ENCODE results near the gene SLC24A1.
A peak's percentile ranks its signal among the peaks of the same experiment; 100 is the strongest.
"Not testable (repeated sequence)": the region's sequence is repeated elsewhere in the genome, so short reads cannot be mapped to it uniquely, and the experiment has no call there.

The SLC24A1 gene

DNA sequence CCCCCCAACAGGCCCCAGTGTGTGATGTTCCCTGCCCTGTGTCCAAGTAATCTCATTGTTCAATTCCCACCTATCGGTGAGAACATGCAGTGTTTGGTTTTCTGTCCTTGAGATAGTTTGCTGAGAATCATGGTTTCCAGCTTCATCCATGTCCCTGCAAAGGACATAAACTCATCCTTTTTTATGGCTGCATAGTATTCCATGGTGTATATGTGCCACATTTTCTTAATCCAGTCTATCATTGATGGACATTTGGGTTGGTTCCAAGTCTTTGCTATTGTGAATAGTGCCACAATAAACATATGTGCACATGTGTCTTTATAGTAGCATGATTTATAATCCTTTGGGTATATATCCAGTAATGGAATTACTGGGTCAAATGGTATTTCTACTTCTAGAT is 5.9 kb upstream of the SLC24A1 start:
- FAIRE-seq; DNase-seq (ENCODE audit: extremely low spot score, insufficient read length, low read depth): not testable (repeated sequence)

DNA sequence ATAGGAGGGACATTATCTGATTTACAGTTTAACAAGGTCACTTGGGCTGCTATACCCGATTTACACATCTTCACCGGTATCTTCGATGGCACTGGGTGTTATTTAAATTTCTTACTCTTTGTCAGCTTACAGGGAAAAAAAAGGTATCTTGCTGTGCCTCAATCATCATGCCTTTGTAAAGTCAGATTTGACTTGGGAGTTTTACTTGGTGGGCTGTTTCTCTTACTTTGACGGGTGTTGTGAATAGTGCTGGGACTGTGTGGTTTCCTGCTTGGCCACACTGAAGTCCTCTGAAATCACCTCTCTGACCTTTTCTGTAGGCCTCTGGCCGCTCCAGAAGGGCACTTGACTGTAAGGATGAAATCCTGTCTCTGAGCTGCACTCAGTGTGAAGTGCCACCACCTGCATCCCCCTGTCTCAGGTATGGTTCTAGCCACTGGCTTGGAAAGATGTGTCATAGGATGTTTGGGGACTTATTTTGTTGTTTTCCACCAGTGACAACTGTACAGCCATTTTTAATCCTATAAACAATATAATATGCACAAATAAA is 3.1 kb upstream of the SLC24A1 start:
- DNase-seq (ENCODE audit: extremely low spot score, insufficient read length, low read depth) (no peak), FAIRE-seq (no peak)

DNA sequence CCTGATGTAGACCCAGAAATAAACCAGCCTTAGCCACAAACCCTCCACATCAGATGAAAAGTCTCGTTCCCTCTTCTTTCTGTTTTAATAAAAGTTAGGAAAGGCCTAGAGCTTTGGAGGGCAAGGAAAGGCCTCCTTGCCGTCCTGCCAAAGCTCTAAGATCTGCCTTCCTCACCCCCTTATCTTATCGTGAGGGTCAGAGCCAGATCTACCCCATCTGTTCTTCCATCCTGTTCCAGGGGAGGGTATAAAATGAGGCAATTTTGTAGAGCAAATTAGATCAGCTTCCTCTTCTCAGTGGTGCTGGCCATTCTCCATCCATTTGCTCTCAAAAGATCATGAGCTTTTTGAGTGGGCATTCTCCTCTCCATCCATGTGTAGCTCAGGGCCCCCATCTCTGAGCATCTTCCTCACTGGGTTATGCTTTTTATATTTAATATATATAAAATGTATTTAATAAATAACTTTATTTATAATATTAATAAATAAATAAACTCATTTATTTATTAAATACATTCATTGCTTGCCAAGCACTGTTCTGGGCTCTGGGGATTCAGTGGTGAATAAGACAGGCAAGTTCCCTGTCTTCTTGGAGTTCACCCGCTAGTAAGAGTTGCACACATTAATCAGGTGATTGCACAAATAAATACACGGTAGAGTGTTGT is 2.0 kb upstream of the SLC24A1 start:
- FAIRE-seq (no peak), DNase-seq (ENCODE audit: extremely low spot score, insufficient read length, low read depth) (no peak)

DNA sequence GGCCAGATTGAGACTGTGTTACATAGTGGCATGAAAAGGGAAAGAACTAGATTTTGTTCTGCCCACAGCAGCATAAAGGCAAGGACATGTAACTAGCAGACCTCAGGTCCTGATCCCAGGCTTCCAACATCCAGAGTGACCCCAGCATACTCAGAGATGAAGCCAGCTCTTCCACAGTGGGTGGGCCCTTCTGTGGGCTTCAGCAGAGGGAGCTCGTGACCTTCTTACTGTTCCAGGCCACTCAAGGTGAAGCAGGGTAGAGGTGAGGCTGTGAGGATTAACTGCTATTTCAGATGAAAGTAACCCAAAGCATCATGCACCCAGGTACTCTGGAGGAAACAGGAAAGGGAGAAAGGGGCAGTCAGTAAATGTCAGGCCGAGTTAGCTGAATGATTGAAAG is 905 bp upstream of the SLC24A1 start:
- DNase-seq (ENCODE audit: extremely low spot score, insufficient read length, low read depth) (no peak), FAIRE-seq (no peak)

DNA sequence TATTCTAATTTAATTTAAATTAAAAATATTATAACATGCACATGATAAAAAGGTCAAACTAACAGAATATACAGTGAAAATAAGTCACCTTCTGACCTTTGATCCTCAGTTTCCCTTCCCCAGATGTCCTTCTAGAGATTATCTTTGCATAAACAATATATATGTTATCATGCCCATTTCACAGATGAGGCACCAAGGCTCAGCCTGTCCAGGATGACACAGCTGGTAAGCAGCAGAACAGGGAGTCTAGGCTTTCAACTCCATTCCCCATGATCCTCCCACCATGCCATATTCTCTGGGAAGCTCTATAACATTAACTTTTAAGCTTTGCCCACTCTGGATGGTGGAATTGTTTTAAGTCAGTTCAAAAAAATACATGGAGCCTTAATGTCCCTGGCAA is 1.4 kb downstream of the SLC24A1 start:
- FAIRE-seq = no peak
- DNase-seq (ENCODE audit: extremely low spot score, insufficient read length, low read depth) = no peak

DNA sequence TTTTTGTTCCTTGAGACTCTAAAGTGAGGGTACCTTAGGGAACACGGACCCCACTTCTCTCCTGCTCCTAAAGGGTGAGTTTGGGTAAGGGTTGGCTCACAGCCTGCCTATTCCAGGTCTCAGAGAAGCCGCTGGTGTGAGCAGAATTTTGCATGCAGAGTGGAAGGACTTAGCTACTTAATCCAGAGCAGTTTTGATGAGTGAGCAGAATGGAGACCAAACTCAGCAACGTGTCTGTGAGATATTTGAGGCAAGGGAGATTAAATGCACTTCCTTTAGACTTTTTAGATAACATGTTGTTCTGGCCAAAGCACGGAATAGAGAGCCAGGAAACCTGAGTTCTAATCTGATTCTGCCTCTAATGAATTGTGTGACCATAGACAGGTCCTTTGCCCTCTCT is 5.1 kb downstream of the SLC24A1 start:
- no peak for DNase-seq (ENCODE audit: extremely low spot score, insufficient read length, low read depth)
- FAIRE-seq = no peak

DNA sequence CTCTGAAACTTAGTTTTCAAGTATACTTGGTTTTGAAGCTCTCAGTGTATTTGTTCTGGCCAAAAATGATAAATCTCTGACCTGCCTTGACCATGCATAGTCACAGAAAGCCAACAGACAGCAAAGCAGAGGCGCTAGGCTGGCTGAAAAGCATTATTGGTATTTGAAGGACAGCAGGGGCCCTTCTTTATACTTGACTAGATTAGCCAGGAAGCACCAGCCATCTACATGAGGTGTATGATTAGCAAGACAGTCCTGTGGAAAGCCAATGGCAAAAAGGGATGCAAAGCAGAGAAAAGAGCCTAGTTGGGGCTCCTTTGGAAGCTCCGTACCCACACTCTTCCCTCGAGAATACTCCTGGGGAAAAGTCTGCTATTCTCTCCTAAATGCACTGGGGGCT is 7.8 kb downstream of the SLC24A1 start:
- FAIRE-seq = no peak

DNA sequence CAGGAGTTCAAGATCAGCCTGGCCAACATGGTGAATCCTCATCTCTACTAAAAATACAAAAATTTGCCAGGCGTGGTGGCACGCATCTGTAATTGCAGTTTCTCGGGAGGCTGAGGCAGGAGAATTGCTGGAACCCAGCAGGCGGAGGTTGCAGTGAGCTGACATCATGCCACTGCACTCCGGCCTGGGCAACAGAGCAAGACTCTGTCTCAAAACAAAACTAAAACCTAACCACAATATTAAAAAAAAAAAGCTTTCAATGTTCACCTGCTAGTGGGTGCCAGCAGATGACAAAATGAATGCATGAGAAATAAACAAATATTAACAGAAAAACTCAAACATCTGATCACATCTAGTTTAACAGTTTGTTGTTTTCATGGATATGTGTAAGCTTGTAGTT is 9.0 kb downstream of the SLC24A1 start:
- no peak for DNase-seq (ENCODE audit: extremely low spot score, insufficient read length, low read depth)
- peak; percentile 82 for FAIRE-seq

More for the DNA sequence above, 7.8 kb downstream of the SLC24A1 start:
- DNase-seq (ENCODE audit: extremely low spot score, insufficient read length, low read depth) = no peak

DNA sequence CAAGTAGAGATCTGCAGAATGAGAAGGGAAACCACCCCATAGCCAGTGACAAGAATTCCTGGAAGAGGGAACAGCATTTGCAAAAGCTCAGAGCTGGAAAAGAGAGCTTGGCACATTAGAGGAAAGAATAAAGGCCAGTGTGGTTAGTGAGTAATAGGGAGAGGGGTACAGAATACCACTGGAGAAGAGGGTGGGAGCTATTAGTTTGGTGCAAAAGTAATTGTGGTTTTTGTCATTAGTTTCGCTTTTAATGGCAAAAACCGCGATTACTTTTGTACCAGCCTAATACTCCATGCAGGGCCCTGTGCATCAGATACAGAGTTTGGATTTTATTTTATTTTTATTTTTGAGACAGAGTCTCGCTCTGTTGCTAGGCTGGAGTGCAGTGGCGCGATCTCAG is 9.8 kb downstream of the SLC24A1 start:
- FAIRE-seq (peak; percentile 74), DNase-seq (ENCODE audit: extremely low spot score, insufficient read length, low read depth) (no peak)

DNA sequence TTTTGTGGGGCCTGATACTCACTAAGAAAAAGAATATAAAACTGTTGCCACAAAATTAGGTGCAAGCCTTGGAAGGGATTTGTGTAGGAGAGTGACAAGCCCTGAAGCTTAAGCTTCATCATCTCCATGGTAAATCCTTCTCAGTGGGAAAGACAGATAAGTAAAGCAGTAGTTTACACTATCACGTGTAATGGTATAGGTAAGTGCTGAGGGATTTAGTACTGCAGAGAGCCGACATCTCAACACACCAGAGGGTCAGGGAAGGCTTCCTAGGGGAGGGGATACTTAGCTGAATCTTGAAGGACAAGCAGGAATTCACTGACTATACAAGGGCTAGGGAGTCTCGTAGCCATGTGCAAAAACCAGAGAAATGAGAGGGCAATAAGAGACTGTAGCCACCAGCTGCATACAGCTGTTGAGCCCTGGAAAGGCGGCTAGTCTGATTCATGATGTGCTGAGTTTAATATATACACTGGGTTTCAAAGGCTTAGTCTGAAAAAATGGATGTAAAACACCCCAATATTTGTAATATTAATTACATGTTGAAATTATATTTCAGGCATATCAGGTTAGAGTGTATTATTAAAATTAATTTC is 11.1 kb downstream of the SLC24A1 start:
- no peak for FAIRE-seq

DNA sequence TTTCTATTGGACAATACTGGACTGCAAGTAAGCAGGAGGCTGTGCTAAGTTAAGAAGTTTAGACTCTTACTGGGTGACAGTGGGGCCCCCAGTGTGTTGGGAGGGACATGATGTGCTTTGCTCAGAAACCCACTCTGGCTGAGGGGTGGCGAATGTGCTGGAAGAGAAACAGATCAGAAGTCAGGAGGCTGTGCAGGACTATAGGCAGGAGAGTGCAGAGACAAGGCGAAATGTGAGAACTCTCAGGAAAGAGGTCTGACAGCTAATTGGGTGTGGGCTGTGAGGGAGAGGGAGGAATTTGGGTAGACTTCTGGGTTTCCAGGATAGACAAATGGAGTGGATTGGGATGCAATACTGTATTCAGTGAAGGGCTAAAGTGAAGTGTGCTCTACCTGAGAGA is 12.0 kb downstream of the SLC24A1 start:
- no peak for DNase-seq (ENCODE audit: extremely low spot score, insufficient read length, low read depth)
- no peak for FAIRE-seq

More for the DNA sequence above, 11.1 kb downstream of the SLC24A1 start:
- DNase-seq (ENCODE audit: extremely low spot score, insufficient read length, low read depth) = no peak

DNA sequence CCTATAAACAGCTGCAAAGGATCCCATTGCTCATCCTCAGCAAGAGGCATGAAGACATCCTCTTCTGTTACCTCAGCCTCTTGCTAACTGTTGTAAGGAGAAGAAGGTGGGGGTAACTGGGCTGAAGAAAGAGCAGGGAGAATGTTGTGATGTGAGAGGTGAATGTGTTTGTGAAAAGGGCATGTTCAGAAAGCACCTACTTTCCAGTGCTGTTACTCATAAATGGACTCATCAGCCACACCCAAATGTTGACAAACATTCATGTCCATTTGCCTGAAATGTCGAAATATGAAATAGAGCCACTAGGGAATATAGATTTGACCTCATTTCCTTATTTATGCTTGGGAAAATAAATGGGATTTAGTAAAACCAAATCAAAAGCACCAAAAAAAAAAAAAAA is 12.6 kb downstream of the SLC24A1 start:
- FAIRE-seq (no peak), DNase-seq (ENCODE audit: extremely low spot score, insufficient read length, low read depth) (no peak)

DNA sequence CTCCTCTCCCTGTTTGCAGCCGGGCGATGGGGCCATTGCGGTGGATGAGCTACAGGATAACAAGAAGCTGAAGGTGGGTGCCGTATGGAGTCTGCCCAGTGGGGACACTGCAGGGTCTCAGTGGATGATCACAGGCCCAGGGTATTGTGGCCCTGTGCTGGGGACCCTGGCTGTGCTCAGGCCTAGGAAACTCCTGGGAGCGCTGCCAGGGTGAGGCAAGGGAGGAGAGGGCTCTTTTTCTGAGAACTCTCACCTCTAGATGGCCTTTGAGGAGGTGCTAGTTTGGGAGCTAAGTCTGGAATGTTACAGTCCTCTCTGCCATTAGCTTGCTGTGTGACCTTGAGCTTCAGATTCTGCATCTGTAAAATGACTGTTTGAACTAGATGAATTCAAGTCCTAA is 16.4 kb downstream of the SLC24A1 start:
- FAIRE-seq (no peak), DNase-seq (ENCODE audit: extremely low spot score, insufficient read length, low read depth) (no peak)

DNA sequence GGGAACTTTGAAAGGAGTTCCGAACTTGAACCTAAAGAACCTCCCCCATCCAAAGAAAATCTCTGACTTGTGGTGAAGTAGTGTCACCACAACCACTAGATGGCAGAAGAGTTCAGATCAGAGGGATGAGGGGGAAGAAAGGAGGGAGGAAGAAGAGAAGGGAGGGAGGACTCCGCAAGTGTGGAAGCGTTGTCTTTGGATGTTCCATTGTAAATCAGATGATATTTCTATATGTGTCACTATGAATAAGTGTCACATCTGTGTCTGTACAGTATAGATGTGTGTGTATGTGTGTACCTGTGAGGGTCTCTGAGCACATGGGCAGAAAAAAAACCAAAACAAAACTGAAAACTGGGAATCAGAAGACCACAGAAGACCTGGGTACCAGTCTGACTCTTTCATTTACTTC is 16.9 kb downstream of the SLC24A1 start:
- DNase-seq (ENCODE audit: extremely low spot score, insufficient read length, low read depth) = peak; percentile 52
- FAIRE-seq = peak; percentile 72

DNA sequence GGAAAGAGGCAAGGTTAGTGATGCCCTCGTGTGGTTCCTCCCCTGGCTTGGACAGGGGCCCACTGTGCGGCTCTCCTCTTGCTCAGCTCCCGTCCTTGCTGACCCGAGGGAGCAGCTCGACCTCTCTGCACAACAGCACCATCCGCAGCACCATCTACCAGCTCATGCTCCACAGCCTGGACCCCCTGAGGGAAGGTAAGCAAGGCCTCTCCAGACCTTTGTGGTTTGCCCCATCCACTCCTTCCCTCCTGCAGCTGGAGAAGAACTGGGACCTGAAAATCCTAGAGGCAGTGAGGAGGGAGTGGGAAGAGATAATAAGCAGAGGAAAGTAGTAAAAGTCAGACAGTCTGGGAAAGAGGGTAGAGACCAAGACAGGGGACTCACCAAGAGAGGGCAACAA is 17.8 kb downstream of the SLC24A1 start:
- FAIRE-seq = no peak
- no peak for DNase-seq (ENCODE audit: extremely low spot score, insufficient read length, low read depth)

DNA sequence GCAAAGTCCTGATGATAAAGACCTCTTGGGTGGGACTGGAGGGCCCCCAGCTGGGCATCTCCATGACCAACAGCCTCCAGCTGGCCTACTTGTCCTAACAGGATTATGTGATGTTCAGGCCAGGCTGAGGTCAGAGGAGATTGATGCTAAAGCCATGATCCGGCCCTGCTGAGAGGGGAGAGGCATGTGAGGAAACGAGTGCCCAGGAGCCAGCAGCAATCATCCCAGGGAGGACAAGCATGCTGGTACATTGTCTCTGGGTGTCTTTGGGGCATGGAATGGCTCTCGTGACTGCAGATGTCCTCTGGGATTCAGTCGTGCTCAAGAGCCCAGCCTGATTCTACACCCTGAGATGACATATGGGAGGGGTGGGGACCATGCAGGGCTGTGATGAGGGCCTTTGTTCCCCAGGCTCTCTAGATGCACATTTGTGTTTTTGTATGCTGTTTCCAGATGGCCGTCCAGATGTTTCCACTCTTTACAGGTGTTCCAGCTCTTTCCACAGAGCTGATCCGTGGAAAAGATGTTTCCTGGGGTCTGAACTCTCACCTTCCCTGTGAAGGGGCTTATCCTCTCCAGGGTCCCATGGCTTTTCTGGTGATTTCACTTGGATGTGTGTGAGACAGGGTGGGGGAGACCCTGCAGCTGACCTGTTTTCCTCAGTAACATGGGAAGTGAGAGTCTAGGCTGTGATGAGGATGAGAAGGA is 20.2 kb downstream of the SLC24A1 start:
- no peak for DNase-seq (ENCODE audit: extremely low spot score, insufficient read length, low read depth)
- no peak for FAIRE-seq

DNA sequence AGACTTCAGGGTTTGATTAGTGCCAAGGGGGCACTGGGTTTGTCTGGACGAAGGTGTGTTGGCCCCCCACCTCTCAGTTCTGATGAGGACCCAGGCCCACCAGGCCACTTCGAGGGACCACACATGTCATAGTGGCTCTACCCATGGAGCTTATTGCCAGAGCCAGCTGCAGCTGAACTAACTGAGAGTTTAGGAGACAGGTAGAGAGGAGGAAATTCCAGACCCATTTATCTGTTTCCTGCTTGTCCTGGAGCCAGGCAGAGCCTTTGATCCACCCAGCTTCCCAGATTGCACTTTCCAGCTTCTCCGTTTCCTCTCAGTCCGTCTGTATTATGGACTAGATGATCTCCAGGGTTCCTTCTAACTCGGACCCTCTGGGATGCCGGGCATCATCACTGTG is 20.9 kb downstream of the SLC24A1 start:
- DNase-seq (ENCODE audit: extremely low spot score, insufficient read length, low read depth) (no peak), FAIRE-seq (no peak)

DNA sequence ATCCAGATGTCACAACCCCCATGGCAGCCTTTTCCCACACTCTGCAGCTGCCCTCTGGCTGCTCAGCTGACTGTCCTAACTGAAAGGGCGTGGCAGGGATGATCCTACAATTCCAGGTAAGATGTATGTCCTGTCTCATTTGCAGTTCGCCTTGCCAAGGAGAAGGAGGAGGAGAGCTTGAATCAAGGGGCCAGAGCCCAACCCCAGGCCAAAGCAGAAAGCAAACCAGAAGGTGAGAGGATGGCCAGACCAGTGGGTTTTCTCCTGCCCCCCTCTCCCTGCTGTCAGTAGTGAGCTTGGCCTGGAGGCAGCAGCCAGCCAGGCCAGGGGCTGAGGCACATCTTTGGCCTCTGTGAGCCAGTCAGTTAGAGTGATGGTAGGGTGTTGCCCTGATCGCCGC is 22.5 kb downstream of the SLC24A1 start:
- FAIRE-seq = no peak
- DNase-seq (ENCODE audit: extremely low spot score, insufficient read length, low read depth) = no peak

DNA sequence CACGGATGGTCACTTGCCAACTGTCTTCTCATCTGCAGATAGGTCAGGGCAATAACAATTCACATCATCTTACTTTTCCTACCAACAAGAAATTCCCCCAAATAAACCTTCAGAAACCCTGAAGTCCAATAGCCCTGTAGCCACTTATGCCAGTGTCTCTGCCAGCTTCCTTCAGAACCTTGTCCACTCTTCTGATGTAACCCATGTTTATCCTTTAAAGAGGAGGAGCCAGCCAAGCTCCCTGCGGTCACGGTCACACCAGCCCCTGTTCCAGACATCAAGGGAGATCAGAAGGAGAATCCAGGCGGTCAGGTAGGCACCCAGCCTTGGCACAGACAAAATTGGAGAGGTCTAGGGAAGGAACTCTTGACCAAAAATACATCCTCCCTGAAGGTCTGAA is 23.7 kb downstream of the SLC24A1 start:
- no peak for FAIRE-seq
- DNase-seq (ENCODE audit: extremely low spot score, insufficient read length, low read depth) = no peak

DNA sequence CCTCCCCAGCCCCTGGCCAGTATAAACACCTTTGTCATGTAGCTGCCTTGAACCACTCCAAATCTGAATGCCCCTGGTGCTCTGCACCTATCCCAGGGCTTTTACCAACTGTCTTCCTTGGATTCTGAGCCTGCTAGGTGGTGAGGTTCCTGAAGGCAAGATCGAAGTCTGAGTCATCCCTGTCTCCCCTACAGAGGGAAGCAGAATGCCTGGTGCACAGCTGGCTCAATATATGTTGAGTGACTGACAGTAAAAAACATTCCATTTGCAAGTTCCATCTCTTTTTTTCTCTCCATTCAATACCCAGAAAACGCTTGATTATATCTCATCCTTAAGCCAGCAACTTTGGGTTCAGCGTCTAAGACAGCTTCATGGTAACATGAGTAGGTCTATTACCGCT is 24.7 kb downstream of the SLC24A1 start:
- DNase-seq (ENCODE audit: extremely low spot score, insufficient read length, low read depth) (no peak), FAIRE-seq (no peak)

DNA sequence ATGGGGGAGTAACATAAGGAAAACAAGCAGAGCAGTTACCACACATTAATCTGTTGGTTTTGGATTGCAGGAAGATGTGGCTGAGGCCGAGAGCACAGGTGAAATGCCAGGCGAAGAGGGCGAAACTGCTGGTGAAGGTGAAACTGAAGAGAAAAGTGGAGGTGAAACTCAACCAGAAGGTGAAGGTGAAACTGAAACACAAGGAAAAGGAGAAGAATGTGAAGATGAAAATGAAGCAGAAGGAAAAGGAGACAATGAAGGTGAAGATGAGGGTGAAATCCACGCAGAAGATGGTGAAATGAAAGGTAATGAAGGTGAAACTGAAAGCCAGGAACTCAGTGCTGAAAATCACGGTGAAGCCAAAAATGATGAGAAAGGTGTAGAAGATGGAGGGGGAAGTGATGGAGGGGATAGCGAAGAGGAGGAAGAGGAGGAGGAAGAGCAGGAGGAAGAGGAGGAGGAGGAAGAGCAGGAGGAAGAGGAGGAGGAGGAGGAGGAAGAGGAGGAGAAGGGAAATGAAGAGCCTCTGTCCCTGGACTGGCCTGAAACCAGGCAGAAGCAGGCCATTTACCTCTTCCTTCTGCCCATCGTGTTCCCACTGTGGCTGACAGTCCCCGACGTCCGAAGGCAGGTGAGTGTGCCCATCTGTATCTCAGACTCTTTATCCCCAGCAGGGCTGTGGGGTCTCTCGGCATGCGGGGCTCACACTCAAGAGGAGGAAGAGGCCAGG is 28.7 kb downstream of the SLC24A1 start:
- DNase-seq (ENCODE audit: extremely low spot score, insufficient read length, low read depth) = no peak
- no peak for FAIRE-seq

All from GM18507 (cell line).